ENCODE results near the gene RFC4. TPM values are rescaled to one million over a fixed set of nuclear protein-coding genes. Genes with fewer than 3 reads are reported as not detected.

RFC4 gene
- polyA plus RNA-seq, 3 donors = 45.6 to 65.0 (median 46.3) TPM

DNA sequence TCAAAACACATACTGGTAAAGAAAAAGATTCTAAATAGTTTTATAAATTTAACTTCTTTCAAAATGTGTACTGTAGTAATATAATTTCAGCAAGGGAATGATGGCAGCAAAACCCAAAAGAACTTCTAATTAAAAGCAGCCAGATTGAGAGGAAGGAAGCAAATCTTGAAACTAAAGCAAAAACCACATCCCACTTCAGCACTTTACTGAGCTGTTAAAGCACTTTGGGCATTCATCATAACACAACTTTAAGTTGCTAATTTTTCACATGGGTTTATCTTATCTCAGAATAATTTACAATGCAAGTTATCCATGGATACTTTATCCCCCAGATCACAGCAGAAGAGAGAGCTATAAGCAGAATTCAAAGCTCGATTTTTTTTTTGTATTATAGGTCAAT lies 6.0 kb downstream of the RFC4 start:
- DNase-seq (ENCODE audit: extremely low read depth in 1 of 11, low read depth in 9 of 11, low spot score in 4 of 11) = no peak

- DNase-seq (ENCODE audit: extremely low read depth in 1 of 11, low read depth in 9 of 11, low spot score in 4 of 11) = no peak
These were observed 7.9 kb downstream of the RFC4 start for GRCh38 chr3:186798239-186798874.

DNA sequence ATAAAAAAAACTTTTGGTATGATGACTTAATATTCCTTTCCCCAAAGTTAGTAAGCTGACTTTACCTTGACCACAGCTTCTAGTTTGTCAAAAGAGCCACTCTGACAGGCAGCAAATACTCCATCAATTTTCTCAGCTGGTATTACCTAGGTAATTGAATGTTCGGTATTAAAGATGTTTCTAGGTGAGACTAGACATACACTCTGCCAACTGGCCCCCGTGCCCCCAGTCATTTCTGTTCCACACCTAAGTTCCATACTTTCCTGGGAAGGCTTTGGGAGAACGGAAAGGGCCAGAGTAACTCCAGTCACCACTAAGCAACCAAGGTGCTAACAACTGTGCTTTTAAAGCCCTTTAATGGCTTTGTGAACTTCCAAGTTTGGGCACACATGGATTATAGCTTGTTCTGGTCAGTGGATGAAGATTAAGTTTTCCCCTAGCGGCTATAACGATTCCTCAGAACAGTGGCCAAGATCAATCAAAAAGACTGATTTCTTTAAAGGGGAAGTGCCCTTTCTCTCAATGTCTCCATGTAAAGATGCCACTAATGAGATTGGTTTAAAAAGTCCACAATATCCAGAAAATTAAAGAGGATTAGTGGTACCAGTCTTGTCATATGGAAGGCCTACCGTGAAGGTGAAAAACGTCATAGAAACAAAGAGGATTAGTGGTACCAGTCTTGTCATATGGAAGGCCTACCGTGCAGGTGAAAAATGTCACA lies 15.9 kb downstream of the RFC4 start:
- no peak for DNase-seq (ENCODE audit: extremely low read depth in 1 of 11, low read depth in 9 of 11, low spot score in 4 of 11)

GRCh38 chr3:186789554-186790260 lies 16.6 kb downstream of the RFC4 start:
- no peak for DNase-seq (ENCODE audit: extremely low read depth in 1 of 11, low read depth in 9 of 11, low spot score in 4 of 11)

- DNase-seq (ENCODE audit: extremely low read depth in 1 of 11, low read depth in 9 of 11, low spot score in 4 of 11) = no peak
These were observed 17.6 kb downstream of the RFC4 start for GRCh38 chr3:186788482-186789370.

GRCh38 chr3:186787642-186788481 lies 18.4 kb downstream of the RFC4 start:
- no peak for DNase-seq (ENCODE audit: extremely low read depth in 1 of 11, low read depth in 9 of 11, low spot score in 4 of 11)

DNA sequence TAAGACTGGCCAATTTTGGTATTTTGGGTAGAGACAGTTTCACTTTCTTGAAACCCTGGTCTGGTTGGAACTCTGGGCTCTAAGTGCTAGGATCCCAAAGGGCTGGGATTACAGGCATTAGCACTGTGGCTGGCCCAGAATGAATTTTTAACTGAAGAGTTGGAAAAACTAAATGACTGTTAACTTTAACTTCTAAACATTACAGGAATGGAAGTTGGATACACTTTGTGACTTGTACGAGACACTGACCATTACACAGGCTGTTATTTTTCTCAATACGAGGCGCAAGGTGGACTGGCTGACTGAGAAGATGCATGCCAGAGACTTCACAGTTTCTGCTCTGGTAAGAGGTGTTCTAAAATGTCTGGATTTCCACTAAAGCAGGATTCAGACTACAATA lies 19.4 kb downstream of the RFC4 start:
- DNase-seq (ENCODE audit: extremely low read depth in 1 of 11, low read depth in 9 of 11, low spot score in 4 of 11) = no peak

- DNase-seq (ENCODE audit: extremely low read depth in 1 of 11, low read depth in 9 of 11, low spot score in 4 of 11) = no peak
These were observed 20.7 kb downstream of the RFC4 start for GRCh38 chr3:186785495-186786018.

DNA sequence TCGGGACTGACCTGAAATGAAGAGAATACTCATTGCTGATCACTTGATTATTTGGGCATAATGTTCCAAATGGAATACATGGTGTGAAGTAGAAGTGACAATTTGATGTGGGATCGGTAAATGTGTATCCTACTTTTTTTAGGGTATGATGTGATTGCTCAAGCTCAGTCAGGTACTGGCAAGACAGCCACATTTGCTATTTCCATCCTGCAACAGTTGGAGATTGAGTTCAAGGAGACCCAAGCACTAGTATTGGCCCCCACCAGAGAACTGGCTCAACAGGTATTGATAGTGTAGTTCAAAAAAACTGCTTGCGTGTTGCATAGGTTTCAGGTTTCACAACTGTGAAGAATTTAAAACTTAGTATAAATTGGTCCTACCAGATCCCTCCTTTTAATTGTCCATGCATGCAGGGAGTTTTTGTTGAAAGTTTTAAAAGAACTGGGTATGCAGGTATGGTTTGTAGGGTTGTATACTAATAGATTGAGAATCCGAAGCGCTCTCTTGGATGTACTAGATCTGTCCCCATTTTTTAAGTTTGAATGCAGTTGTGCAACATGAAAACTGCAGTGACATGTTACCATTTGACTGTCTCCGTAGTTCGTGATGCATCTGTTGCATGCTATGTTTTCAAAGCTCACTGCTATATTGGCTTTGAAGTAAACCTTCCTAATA lies 21.3 kb downstream of the RFC4 start:
- no peak for DNase-seq (ENCODE audit: extremely low read depth in 1 of 11, low read depth in 9 of 11, low spot score in 4 of 11)

DNA sequence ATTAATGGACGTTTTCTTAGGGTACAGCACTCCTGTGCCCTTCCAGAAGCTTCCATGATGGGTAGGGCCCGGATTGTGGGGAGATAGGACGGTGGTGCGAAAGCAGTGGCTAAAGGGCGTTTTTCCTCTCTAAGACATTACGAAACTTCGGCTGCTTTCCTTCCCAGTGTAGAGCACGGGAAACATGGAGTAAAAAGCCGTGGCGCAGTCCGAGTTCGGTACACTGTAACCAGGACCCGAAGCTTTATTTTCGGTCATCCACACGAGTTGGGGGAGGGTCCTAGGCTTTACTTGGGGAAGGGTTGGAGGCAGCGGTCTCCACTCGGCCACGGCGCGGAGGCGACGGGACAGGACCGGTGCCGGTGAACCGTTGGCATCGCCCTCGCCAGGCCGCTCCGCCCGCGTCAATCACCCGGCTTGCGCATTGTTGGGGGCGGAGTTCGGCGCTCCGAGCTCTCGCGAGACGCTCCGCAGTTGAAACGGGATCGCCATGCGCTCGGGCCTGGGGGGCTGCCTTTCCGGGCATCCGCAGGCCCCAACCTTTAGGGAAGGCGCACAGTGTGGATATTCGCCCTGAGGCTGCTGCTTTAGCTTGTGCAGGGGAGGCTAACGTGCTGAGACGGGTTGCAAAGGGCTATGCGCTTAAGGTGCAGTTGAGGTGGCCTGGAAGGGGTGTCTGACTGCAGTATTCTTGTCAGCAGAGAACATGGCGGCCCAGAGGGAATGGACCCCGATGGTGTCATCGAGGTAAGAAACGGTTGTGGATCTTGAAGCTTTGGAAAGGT lies 22.4 kb downstream of the RFC4 start:
- peak in 10 of 11 donors; percentile 69 to 79 (median 74) for DNase-seq (ENCODE audit: extremely low read depth in 1 of 11, low read depth in 9 of 11, low spot score in 4 of 11)

- peak; percentile 77 to 91 (median 88) for DNase-seq (ENCODE audit: extremely low read depth in 1 of 11, low read depth in 9 of 11, low spot score in 4 of 11)
These were observed 23.1 kb downstream of the RFC4 start, which contains the start of gene EIF4A2 for GRCh38 chr3:186783058-186783730. Gene EIF4A2, plus strand, starts transcription at chr3:186783577. Its CDS starts 34 bp downstream, at chr3:186783611.

DNA sequence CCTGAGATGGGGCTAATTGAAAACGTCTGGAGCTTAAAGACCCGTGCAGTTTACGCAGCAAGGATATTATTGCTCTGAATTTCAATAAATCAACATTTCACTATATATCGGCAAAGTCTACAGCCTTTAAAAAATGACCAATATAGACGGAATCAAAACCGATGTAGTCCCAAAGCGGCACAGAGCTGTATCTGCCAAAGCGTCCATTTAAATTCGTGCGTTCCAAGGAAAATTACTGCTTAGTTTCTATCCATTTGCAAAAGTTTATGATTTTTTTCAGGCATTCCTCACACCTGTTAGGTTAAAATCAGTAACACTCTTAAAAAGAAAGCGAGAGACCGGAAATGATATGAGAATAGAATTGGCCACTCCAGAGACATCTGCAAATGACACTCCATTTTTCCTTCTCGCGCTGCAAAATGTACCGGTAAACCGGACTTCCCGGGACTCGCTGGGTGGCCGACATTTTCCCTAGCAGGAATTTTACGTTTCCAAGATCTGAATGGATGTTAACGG lies 23.7 kb downstream of the RFC4 start:
- no peak for DNase-seq (ENCODE audit: extremely low read depth in 1 of 11, low read depth in 9 of 11, low spot score in 4 of 11)

DNA sequence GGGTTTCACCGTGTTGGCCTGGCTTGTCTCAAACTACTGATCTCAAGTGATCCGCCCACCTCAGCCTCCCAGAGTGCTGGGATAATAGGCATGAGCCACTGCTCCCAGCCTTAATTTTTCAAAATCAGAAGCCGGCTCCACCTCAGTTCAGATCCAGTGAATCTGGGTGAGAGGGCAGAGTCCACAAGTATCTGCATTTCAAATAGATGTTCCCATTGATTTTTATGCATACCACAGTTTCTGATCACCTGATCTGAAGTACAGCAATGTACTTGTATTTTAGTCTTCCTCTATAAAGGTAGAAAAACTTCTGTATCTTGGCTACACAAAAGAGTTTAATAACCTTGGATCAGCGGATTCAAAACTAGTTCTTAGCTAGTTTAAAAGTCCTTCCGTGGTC lies 27.1 kb downstream of the RFC4 start:
- DNase-seq (ENCODE audit: extremely low read depth in 1 of 11, low read depth in 9 of 11, low spot score in 4 of 11) = no peak

GRCh38 chr3:186775999-186776398 lies 30.3 kb downstream of the RFC4 start:
- DNase-seq (ENCODE audit: extremely low read depth in 1 of 11, low read depth in 9 of 11, low spot score in 4 of 11) = no peak

- DNase-seq (ENCODE audit: extremely low read depth in 1 of 11, low read depth in 9 of 11, low spot score in 4 of 11) = peak in 4 of 11 donors; percentile 12 to 28 (median 22)
These were observed 33.4 kb downstream of the RFC4 start for GRCh38 chr3:186772701-186773417.
